Spleen (tissue), 11 donors: ENCODE data around the gene APAF1. TPM values are rescaled to one million over a fixed set of nuclear protein-coding genes. Genes with fewer than 3 reads are reported as not detected.

ENCODE experiments used
- DNase-seq: peaks from one replicate; pipeline ENCODE4 v3.0.0-alpha.2; 2020
- H3K27ac ChIP-seq, 8 donors: fragments of 200-600 bp; sonication (generic) in 7 of 8; 1 replicate in 4 of 8; 2 replicates in 4 of 8; pipeline versions ENCODE4 v1.5.0 to v1.8.0; 2016 to 2021; ENCODE audit warnings: inconsistent platforms in 4 of 8, mild to moderate bottlenecking in 4 of 8, moderate library complexity in 1 of 8
- H3K27me3 ChIP-seq, 7 donors: fragments of 200-600 bp; sonication (generic) in 6 of 7; replicated peaks in 1 of 7; 1 replicate in 4 of 7; 2 replicates in 3 of 7; pipeline versions ENCODE4 v1.5.0 to v1.8.0; 2016 to 2021; ENCODE audit warnings: inconsistent platforms in 3 of 7, mild to moderate bottlenecking in 1 of 7
- H3K36me3 ChIP-seq, 6 donors: fragments of 200-600 bp; sonication (generic) in 5 of 6; 1 replicate in 4 of 6; 2 replicates in 2 of 6; pipeline versions ENCODE4 v1.5.0 to v1.8.0; 2016 to 2021; ENCODE audit warnings: inconsistent platforms in 2 of 6
- H3K4me1 ChIP-seq, 6 donors: fragments of 200-600 bp; sonication (generic) in 5 of 6; 1 replicate in 3 of 6; 2 replicates in 3 of 6; pipeline versions ENCODE4 v1.5.0 to v1.8.0; 2016 to 2021; ENCODE audit warnings: inconsistent platforms in 3 of 6
- H3K4me3 ChIP-seq, 8 donors: fragments of 200-600 bp; sonication (generic) in 7 of 8; 1 replicate in 4 of 8; 2 replicates in 4 of 8; pipeline versions ENCODE4 v1.5.0 to v1.8.0; 2016 to 2021; ENCODE audit warnings: inconsistent platforms in 4 of 8, mild to moderate bottlenecking in 4 of 8, moderate library complexity in 2 of 8
- H3K9me3 ChIP-seq, 8 donors: fragments of 200-600 bp; sonication (generic) in 7 of 8; 1 replicate in 4 of 8; 2 replicates in 4 of 8; pipeline versions ENCODE4 v1.5.0 to v1.8.0; 2016 to 2021; ENCODE audit warnings: inconsistent platforms in 4 of 8
- CTCF ChIP-seq, 11 experiments: fragments of 200-600 bp in 7 of 11; fragments of 450-650 bp in 4 of 11; sonication (generic) in 4 of 11; IDR thresholded peaks in 8 of 11; conservative IDR thresholded peaks in 3 of 11; 1 replicate in 7 of 11; 2 replicates in 4 of 11; pipeline versions ENCODE4 v1.4.0 to v1.8.0; 2016 to 2021; ENCODE audit warnings: antibody characterized with exemption in 11 of 11, inconsistent platforms in 4 of 11, mild to moderate bottlenecking in 1 of 11
- POLR2A ChIP-seq, 3 donors: fragments of 450-650 bp; IDR thresholded peaks; one replicate each; pipeline ENCODE4 v1.5.1; 2017; ENCODE audit warnings: antibody characterized with exemption in 3 of 3, mild to moderate bottlenecking in 1 of 3
- POLR2AphosphoS5 ChIP-seq, 3 donors: sonication (generic); formaldehyde crosslinking; IDR thresholded peaks; one replicate each; pipeline ENCODE4 v1.5.1; 2017; ENCODE audit warnings: antibody characterized with exemption in 3 of 3
- WGBS, 5 donors: extraction: QIAGEN DNeasy Blood & Tissue Kit in 3 of 5; methylation state at CpG; one replicate each; pipeline versions ENCODE4 v1.1.5 to v1.1.7; 2013 to 2018; 5-methylcytosine and 5-hydroxymethylcytosine counted together
- intact Hi-C: fragments of 100-400 bp; cut with DNase I; formaldehyde crosslinking; loops from one replicate; pipeline ENCODE4 v1.15.0; 2023; ENCODE audit warnings: low total_unique reads
- polyA plus RNA-seq, 3 donors: library from polyadenylated mRNA; stranded (reverse); fragments of 200-250 nt; gene quantifications; one replicate each; pipeline ENCODE4 v1.2.1, GENCODE V29; 2013
- total RNA-seq, 7 donors: library from RNA; depleted of rRNA in 3 of 7; stranded (reverse); fragments of >200 nt in 3 of 7; fragmentation: NEBNext Ultra II Directional in 4 of 7; extraction: Animal tissue kit (Norgen Biotek cat#: 25700) in 4 of 7; gene quantifications; one replicate each; pipeline versions ENCODE4 v1.1.0 to v1.2.1, GENCODE V29; 2016 to 2021
- donor health status: healthy with polysubstance abuse.
- donor health status: DM: no; HTN: no; CAD: no; lungs with moderate emphysema.
- donor health status: DM: no; HTN: no; CAD: no.
- donor health status: Bipolar disorder and iron deficiency.
- donor health status: healthy.
- donor health status: DM: no; HTN: no; CAD: no.
- donor health status: DM: yes; HTN: yes; CAD: no.

Gene APAF1
- total and polyA plus RNA-seq, 10 donors, result 6.5 to 44.1 (median 30.6) TPM

GRCh38 chr12:98671459-98671858 lies 26.4 kb downstream of the APAF1 start:
- H3K36me3 ChIP-seq, result peaks cover 0 to 100% (median 51%) of the 10 kb centered on the region in 6 donors
- no peak for DNase-seq
- peaks cover 0 to 3% (median 0%) of the 10 kb centered on the region in 6 donors for H3K4me1 ChIP-seq
- intact Hi-C loops, result no loop called here
- no peaks in the 10 kb centered on the region for H3K27me3 ChIP-seq
- H3K4me3 ChIP-seq, result no peak overlapping the region
- H3K9me3 ChIP-seq, result peaks cover 0 to 5% (median 0%) of the 10 kb centered on the region in 8 donors
- H3K27ac ChIP-seq, result no peak overlapping the region
- TF ChIP-seq POLR2A (IDR thresholded peaks at IDR 0.05), result no peak
- TF ChIP-seq CTCF (IDR thresholded peaks at IDR 0.05 in 8 of 11, conservative IDR thresholded peaks at IDR 0.05 in 3 of 11), result no peak
- no peak for TF ChIP-seq POLR2AphosphoS5 (IDR thresholded peaks at IDR 0.05)
- 76 to 91% (median 86%) methylated on average over 7 of the region's 7 CpGs for WGBS, 5 donors

GRCh38 chr12:98674841-98675240 lies 29.8 kb downstream of the APAF1 start:
- no peak for TF ChIP-seq CTCF (IDR thresholded peaks at IDR 0.05 in 8 of 11, conservative IDR thresholded peaks at IDR 0.05 in 3 of 11)
- TF ChIP-seq POLR2AphosphoS5 (IDR thresholded peaks at IDR 0.05), result no peak
- no peak for TF ChIP-seq POLR2A (IDR thresholded peaks at IDR 0.05)
- Histone ChIP-seq H3K4me3 (no peak overlapping the region), H3K36me3 (peaks cover 0 to 100% (median 56%) of the 10 kb centered on the region in 6 donors), H3K9me3 (peaks cover 0 to 1% (median 0%) of the 10 kb centered on the region in 8 donors), H3K27me3 (no peaks in the 10 kb centered on the region), H3K4me1 (peaks cover 0 to 3% (median 0%) of the 10 kb centered on the region in 6 donors), H3K27ac (no peak overlapping the region)
- intact Hi-C loops, result no loop called here
- DNase-seq, result no peak

- WGBS, 5 donors, result 85 to 99% (median 96%) methylated on average over 4 to 15 of the region's 15 CpGs
- intact Hi-C loops, result no loop called here
- DNase-seq, result no peak
- no peaks in the 10 kb centered on the region for H3K27me3 ChIP-seq
- no peak overlapping the region for H3K4me3 ChIP-seq
- TF ChIP-seq POLR2A (IDR thresholded peaks at IDR 0.05) (no peak), POLR2AphosphoS5 (IDR thresholded peaks at IDR 0.05) (peak in 1 of 3 donors; percentile 41), CTCF (IDR thresholded peaks at IDR 0.05 in 8 of 11, conservative IDR thresholded peaks at IDR 0.05 in 3 of 11) (no peak)
- H3K9me3 ChIP-seq, result no peaks in the 10 kb centered on the region
- H3K4me1 ChIP-seq, result no peaks in the 10 kb centered on the region
- H3K27ac ChIP-seq, result no peak overlapping the region
- H3K36me3 ChIP-seq, result peaks cover 0 to 100% (median 71%) of the 10 kb centered on the region in 6 donors
Observed at GRCh38 chr12:98678236-98678945, 33.3 kb downstream of the APAF1 start.

GRCh38 chr12:98678946-98679610 lies 34.0 kb downstream of the APAF1 start:
- no peak for DNase-seq
- TF ChIP-seq POLR2A (IDR thresholded peaks at IDR 0.05) (no peak), CTCF (IDR thresholded peaks at IDR 0.05 in 8 of 11, conservative IDR thresholded peaks at IDR 0.05 in 3 of 11) (no peak), POLR2AphosphoS5 (IDR thresholded peaks at IDR 0.05) (no peak)
- H3K36me3 ChIP-seq, result peaks cover 0 to 100% (median 73%) of the 10 kb centered on the region in 6 donors
- H3K27me3 ChIP-seq, result no peaks in the 10 kb centered on the region
- H3K27ac ChIP-seq, result no peak overlapping the region
- intact Hi-C loops, result no loop called here
- H3K9me3 ChIP-seq, result no peaks in the 10 kb centered on the region
- 92 to 98% (median 96%) methylated on average over 6 to 7 of the region's 7 CpGs for WGBS, 5 donors
- H3K4me3 ChIP-seq, result no peak overlapping the region
- no peaks in the 10 kb centered on the region for H3K4me1 ChIP-seq
